Neural progenitor cell (in vitro differentiated cells): ENCODE data around the gene DOP1B. TPM values are rescaled to one million over a fixed set of nuclear protein-coding genes. Genes with fewer than 3 reads are reported as not detected.
A peak's percentile ranks its signal among the peaks of the same experiment; 100 is the strongest.

Source experiments
- DNase-seq: peaks from one replicate; pipeline ENCODE4 v3.0.0-alpha.2; 2016; ENCODE audit warnings: low spot score
- H2AFZ ChIP-seq: fragments of 200-600 bp; sonication (generic); replicated peaks from 2 replicates; pipeline ENCODE4 v1.6.1; 2016; ENCODE audit warnings: antibody characterized with exemption
- H3F3A ChIP-seq: fragments of 200-600 bp; sonication (generic); 2 replicates; pipeline ENCODE4 v1.6.1; 2016; ENCODE audit warnings: antibody characterized with exemption, low read depth
- H3K27ac ChIP-seq: fragments of 200-600 bp; sonication (generic); 2 replicates; pipeline ENCODE4 v1.5.1; 2016; ENCODE audit warnings: mild to moderate bottlenecking
- H3K27me3 ChIP-seq: fragments of 200-600 bp; sonication (generic); 2 replicates; pipeline ENCODE4 v1.6.1; 2016; ENCODE audit warnings: mild to moderate bottlenecking, moderate library complexity
- H3K36me3 ChIP-seq: fragments of 200-600 bp; sonication (generic); 2 replicates; pipeline ENCODE4 v1.5.1; 2016
- H3K4me1 ChIP-seq: fragments of 200-600 bp; sonication (generic); 2 replicates; pipeline ENCODE4 v1.6.1; 2016; ENCODE audit warnings: mixed run types
- H3K4me2 ChIP-seq: fragments of 200-600 bp; sonication (generic); 2 replicates; pipeline ENCODE4 v1.6.1; 2016
- H3K4me3 ChIP-seq: fragments of 200-600 bp; sonication (generic); 2 replicates; pipeline ENCODE4 v1.5.1; 2016
- H3K79me2 ChIP-seq: fragments of 200-600 bp; sonication (generic); 2 replicates; pipeline ENCODE4 v1.6.1; 2016; ENCODE audit warnings: low read depth
- H3K9ac ChIP-seq: fragments of 200-600 bp; sonication (generic); 2 replicates; pipeline ENCODE4 v1.6.1; 2016
- H3K9me3 ChIP-seq: fragments of 200-600 bp; sonication (generic); 2 replicates; pipeline ENCODE4 v1.5.1; 2016; ENCODE audit warnings: low read depth
- H4K20me1 ChIP-seq: fragments of 200-600 bp; sonication (generic); 2 replicates; pipeline ENCODE4 v1.6.1; 2016; ENCODE audit warnings: low read depth
- H3K27ac Mint-ChIP-seq: 3 replicates; pipeline ENCODE4 v1.8.0; 2021; ENCODE audit warnings: mixed read lengths
- H3K27me3 Mint-ChIP-seq: 2 replicates; pipeline ENCODE4 v1.8.0; 2022; ENCODE audit warnings: low read depth, mild to moderate bottlenecking, inconsistent platforms, moderate library complexity, mixed read lengths; ENCODE audit not compliant: insufficient read depth
- H3K36me3 Mint-ChIP-seq: 3 replicates; pipeline ENCODE4 v1.8.0; 2021; ENCODE audit warnings: mixed read lengths
- H3K4me1 Mint-ChIP-seq: 3 replicates; pipeline ENCODE4 v1.8.0; 2021; ENCODE audit warnings: mixed read lengths
- H3K4me3 Mint-ChIP-seq: 3 replicates; pipeline ENCODE4 v1.8.0; 2021; ENCODE audit warnings: mild to moderate bottlenecking, moderate library complexity, mixed read lengths
- H3K9me3 Mint-ChIP-seq: 3 replicates; pipeline ENCODE4 v1.8.0; 2020; ENCODE audit warnings: mixed read lengths
- EZH2 ChIP-seq: fragments of 200-600 bp; sonication (generic); IDR thresholded peaks from 2 replicates; pipeline ENCODE4 v1.6.1; 2017; ENCODE audit warnings: antibody characterized with exemption, mild to moderate bottlenecking, moderate library complexity
- EZH2phosphoT487 ChIP-seq: fragments of 200-600 bp; sonication (generic); IDR thresholded peaks from 2 replicates; pipeline ENCODE4 v1.6.1; 2017; ENCODE audit warnings: antibody characterized with exemption
- total RNA-seq: library from RNA; depleted of rRNA; stranded (reverse); fragments of >200 nt; gene quantifications from 2 replicates; pipeline ENCODE4 v1.2.3, GENCODE V29; 2015; ENCODE audit warnings: low replicate concordance
- TF ChIP-seq, protein P1 (sequence below): fragments of 200-600 bp; sonication (generic); IDR thresholded peaks from 2 replicates; pipeline ENCODE4 v1.5.1; 2017; ENCODE audit warnings: antibody characterized with exemption, mild to moderate bottlenecking

DOP1B gene, protein sequence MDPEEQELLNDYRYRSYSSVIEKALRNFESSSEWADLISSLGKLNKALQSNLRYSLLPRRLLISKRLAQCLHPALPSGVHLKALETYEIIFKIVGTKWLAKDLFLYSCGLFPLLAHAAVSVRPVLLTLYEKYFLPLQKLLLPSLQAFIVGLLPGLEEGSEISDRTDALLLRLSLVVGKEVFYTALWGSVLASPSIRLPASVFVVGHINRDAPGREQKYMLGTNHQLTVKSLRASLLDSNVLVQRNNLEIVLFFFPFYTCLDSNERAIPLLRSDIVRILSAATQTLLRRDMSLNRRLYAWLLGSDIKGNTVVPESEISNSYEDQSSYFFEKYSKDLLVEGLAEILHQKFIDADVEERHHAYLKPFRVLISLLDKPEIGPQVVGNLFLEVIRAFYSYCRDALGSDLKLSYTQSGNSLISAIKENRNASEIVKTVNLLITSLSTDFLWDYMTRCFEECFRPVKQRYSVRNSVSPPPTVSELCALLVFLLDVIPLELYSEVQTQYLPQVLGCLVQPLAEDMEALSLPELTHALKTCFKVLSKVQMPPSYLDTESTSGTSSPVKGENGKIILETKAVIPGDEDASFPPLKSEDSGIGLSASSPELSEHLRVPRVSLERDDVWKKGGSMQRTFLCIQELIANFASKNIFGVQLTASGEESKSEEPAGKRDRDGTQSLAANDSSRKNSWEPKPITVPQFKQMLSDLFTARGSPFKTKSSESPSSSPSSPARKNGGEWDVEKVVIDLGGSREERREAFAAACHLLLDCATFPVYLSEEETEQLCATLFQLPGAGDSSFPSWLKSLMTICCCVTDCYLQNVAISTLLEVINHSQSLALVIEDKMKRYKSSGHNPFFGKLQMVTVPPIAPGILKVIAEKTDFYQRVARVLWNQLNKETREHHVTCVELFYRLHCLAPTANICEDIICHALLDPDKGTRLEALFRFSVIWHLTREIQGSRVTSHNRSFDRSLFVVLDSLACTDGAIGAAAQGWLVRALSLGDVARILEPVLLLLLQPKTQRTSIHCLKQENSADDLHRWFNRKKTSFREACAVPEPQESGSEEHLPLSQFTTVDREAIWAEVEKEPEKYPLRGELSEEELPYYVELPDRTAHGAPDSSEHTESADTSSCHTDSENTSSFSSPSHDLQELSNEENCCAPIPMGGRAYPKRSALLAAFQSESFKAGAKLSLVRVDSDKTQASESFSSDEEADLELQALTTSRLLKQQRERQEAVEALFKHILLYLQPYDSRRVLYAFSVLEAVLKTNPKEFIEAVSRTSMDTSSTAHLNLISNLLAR (N-terminal part only)
- 9.9 and 10.7 TPM in 2 replicates for total RNA-seq

DNA sequence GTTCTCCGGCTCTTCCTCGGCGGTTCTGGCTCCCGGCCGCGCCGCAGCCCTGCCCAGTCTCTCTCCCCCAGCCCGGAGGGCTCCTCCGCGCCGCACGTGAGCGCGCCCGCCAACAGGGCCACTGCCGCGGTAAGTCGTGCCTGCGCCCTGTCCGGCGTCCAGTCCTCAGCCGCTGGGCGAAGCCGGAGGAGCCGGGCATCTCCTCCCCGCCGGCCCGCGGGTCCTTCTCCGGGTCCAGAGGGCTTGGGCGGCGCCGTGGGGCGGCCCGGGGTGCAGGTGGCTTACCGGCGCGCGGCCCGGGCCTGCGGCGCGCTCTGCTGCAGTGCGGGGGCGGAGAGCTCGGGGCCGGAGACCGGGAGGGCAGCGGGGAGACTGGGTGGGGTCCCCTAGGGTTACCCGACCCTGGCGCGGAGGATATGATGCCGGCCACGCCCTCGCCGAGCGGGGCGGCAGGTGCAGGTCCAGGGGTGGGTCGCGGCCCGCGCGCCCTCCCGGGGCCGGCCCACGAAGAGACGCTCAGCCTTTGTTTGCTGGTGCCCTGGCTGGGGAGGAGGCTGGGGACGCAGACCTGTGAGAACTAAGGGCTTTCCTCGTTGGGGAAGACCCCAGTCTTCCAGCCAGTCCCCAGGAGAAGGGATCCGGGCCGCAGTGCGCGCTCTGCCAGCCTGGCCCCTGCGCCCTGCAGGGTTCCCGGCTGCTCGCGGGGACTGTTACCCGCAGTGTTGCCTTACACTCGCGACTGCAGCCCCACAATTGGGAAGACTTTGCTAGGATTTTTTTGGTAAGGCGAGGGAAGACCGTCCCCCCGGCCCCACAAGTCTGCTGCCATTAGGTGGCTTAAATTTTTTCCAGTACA, at the start of gene DOP1B:
Gene DOP1B, plus strand, starts transcription at position 10 of the 856 bp plus-strand sequence. CDS start 7,910 bp downstream, outside the sequence.
- peaks cover 4% of the 10 kb centered on the region for H3K4me1 ChIP-seq
- H3K27ac ChIP-seq = no peak within 1 kb of the TSS
- peaks cover 10% of the 10 kb centered on the region for H3K27me3 Mint-ChIP-seq
- peak within 1 kb of the TSS; percentile 59 for H3K9ac ChIP-seq
- peaks cover 10% of the 10 kb centered on the region for H4K20me1 ChIP-seq
- no peaks in the 10 kb centered on the region for H3K36me3 Mint-ChIP-seq
- H2AFZ ChIP-seq = peak within 1 kb of the TSS; percentile 93
- peaks cover 42% of the 10 kb centered on the region for H3K27me3 ChIP-seq
- no peak within 1 kb of the TSS for H3K27ac Mint-ChIP-seq
- H3K4me3 ChIP-seq = peak within 1 kb of the TSS; percentile 96
- TF ChIP-seq EZH2 (peak; percentile 40), EZH2phosphoT487 (no peak)
- TF ChIP-seq, protein P1, sequence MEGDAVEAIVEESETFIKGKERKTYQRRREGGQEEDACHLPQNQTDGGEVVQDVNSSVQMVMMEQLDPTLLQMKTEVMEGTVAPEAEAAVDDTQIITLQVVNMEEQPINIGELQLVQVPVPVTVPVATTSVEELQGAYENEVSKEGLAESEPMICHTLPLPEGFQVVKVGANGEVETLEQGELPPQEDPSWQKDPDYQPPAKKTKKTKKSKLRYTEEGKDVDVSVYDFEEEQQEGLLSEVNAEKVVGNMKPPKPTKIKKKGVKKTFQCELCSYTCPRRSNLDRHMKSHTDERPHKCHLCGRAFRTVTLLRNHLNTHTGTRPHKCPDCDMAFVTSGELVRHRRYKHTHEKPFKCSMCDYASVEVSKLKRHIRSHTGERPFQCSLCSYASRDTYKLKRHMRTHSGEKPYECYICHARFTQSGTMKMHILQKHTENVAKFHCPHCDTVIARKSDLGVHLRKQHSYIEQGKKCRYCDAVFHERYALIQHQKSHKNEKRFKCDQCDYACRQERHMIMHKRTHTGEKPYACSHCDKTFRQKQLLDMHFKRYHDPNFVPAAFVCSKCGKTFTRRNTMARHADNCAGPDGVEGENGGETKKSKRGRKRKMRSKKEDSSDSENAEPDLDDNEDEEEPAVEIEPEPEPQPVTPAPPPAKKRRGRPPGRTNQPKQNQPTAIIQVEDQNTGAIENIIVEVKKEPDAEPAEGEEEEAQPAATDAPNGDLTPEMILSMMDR = no peak
- no peaks in the 10 kb centered on the region for H3K79me2 ChIP-seq
- peaks cover 9% of the 10 kb centered on the region for H3F3A ChIP-seq
- no peaks in the 10 kb centered on the region for H3K36me3 ChIP-seq
- no peak for DNase-seq
- H3K4me3 Mint-ChIP-seq = peak within 1 kb of the TSS; percentile 83
- H3K9me3 ChIP-seq = no peaks in the 10 kb centered on the region
- peaks cover 7% of the 10 kb centered on the region for H3K4me1 Mint-ChIP-seq
- peak within 1 kb of the TSS; percentile 96 for H3K4me2 ChIP-seq
- H3K9me3 Mint-ChIP-seq = no peaks in the 10 kb centered on the region

DNA sequence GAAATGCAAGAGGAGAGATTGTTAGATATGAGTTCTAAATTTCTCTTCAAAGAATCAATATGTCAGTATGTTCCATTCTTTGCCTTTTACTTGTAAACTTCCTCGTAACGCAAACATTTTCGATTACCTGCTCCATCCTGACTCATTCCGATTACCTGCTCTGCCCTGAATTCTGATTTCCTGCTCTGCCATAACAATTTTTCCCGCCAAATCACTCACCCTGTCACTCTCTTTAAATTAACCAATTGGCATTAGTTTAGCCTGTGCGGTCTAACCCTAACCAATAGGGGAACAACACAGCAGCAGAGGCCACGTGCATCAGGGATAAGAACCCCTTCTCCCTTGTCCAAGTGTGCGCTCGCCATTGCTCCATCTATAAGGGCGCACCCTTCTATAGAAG, 46.8 kb upstream of the DOP1B start:
- H3K27ac ChIP-seq = no peak overlapping the region
- Mint-ChIP-seq H3K36me3 (no peaks in the 10 kb centered on the region), H3K27ac (no peak overlapping the region), H3K4me3 (no peak overlapping the region), H3K9me3 (peaks cover 4% of the 10 kb centered on the region), H3K27me3 (peaks cover 10% of the 10 kb centered on the region), H3K4me1 (peaks cover 8% of the 10 kb centered on the region)
- no peak overlapping the region for H3K4me3 ChIP-seq
- H3K27me3 ChIP-seq = no peaks in the 10 kb centered on the region
- no peak for DNase-seq
- H2AFZ ChIP-seq = no peak overlapping the region
- H3K79me2 ChIP-seq = no peaks in the 10 kb centered on the region
- no peaks in the 10 kb centered on the region for H3K4me1 ChIP-seq
- no peaks in the 10 kb centered on the region for H4K20me1 ChIP-seq
- TF ChIP-seq EZH2phosphoT487 (no peak), EZH2 (no peak)
- TF ChIP-seq, protein P1 = no peak
- H3K9me3 ChIP-seq = no peaks in the 10 kb centered on the region
- H3F3A ChIP-seq = peaks cover 5% of the 10 kb centered on the region
- H3K4me2 ChIP-seq = no peak overlapping the region
- no peak overlapping the region for H3K9ac ChIP-seq
- no peaks in the 10 kb centered on the region for H3K36me3 ChIP-seq

DNA sequence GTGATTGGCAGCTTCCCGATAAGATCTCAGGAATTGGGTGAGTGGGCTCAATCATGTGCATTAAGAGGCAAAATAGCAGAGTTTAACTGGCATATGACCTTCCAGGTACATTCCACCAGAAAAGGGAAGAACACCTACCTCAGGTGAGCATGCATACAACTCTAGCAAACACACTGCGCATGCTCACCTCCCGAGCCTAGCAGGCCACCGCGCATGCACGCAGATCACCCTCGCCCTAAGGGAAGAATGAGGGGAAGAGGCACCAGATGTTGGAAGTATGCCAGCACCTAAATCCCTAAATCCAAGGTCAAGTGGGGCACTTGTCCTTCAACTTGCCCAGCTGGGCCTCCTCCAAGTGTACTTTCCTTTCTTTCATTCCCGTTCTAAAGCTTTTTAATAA, 45.4 kb upstream of the DOP1B start:
- H3K36me3 Mint-ChIP-seq = no peaks in the 10 kb centered on the region
- Histone ChIP-seq H3K9ac (no peak overlapping the region), H4K20me1 (no peaks in the 10 kb centered on the region), H3K27ac (no peak overlapping the region), H3K36me3 (no peaks in the 10 kb centered on the region), H3K9me3 (no peaks in the 10 kb centered on the region), H3K27me3 (no peaks in the 10 kb centered on the region), H2AFZ (no peak overlapping the region), H3K4me1 (no peaks in the 10 kb centered on the region), H3K4me3 (no peak overlapping the region), H3K4me2 (no peak overlapping the region), H3K79me2 (no peaks in the 10 kb centered on the region), H3F3A (no peaks in the 10 kb centered on the region)
- H3K9me3 Mint-ChIP-seq = peaks cover 4% of the 10 kb centered on the region
- H3K27ac Mint-ChIP-seq = no peak overlapping the region
- H3K27me3 Mint-ChIP-seq = peaks cover 7% of the 10 kb centered on the region
- peaks cover 6% of the 10 kb centered on the region for H3K4me1 Mint-ChIP-seq
- no peak overlapping the region for H3K4me3 Mint-ChIP-seq
- TF ChIP-seq EZH2 (no peak), EZH2phosphoT487 (no peak)
- TF ChIP-seq, protein P1 = no peak
- no peak for DNase-seq
